HEK293 (cell line): ENCODE data around the gene ALDH2.

Experiments used
- YY1 ChIP-seq: fragments of 450-650 bp; formaldehyde crosslinking; IDR thresholded peaks from 2 replicates; pipeline ENCODE4 v1.5.1; 2018; ENCODE audit warnings: missing biosample characterization, missing genetic modification characterization
- ZNF529 ChIP-seq: fragments of 450-650 bp; formaldehyde crosslinking; IDR thresholded peaks from 2 replicates; pipeline ENCODE4 v1.5.1; 2017; ENCODE audit warnings: missing genetic modification characterization, missing biosample characterization; ENCODE audit not compliant: insufficient replicate concordance
- ZSCAN30 ChIP-seq: fragments of 450-650 bp; IDR thresholded peaks from 2 replicates; pipeline ENCODE4 v1.5.1; 2018; ENCODE audit warnings: missing biosample characterization, mild to moderate bottlenecking, missing genetic modification characterization, moderate library complexity
- TF ChIP-seq, protein P1 (sequence below): fragments of 450-650 bp; formaldehyde crosslinking; IDR thresholded peaks from 2 replicates; pipeline ENCODE4 v1.5.1; 2017; ENCODE audit warnings: missing biosample characterization, missing genetic modification characterization

DNA sequence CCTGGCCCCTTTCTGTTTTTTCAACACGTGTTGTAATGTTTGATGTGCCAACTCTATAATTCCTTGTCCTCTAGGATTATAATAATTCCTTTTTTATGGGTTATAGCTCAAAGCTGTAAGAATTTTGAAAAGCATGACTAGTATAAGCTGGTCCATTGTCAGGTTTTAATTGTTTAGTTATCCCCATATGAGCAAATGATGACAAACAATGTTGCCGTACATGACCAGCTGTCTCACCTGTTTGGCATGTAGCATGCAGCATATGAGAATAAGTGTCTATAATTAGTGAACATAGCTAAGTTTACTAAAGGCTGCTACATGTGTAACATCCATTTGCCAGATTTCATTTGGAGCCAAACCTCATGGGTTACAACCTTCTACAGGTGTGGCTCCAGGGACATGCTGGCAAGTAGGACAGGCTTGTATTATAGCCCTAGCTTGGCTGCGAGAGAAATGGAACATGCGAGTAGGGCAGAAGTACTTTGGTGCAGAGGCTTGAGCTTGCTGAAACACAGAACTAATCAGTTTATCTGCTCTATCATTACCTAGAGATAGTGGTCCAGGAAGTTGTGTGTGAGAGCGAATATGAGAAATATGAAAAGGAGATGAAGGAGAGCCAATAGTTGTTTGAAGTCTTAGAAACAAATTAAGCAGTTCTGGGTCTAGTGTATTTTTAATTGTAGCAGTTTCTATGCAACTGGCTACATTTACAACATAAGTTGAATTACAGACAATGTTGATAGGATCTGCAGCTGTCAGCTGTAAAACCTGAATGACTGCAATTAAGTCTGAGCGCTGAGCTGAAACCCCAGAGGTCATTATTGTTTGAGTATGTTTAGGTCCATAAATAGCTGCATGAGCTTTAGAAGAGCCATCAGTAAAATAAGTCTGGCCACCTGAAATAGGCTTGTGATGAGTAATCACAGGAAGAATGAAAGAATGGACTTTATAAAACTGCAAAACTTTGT lies 52.7 kb downstream of the ALDH2 start:
- TF ChIP-seq, protein P1, sequence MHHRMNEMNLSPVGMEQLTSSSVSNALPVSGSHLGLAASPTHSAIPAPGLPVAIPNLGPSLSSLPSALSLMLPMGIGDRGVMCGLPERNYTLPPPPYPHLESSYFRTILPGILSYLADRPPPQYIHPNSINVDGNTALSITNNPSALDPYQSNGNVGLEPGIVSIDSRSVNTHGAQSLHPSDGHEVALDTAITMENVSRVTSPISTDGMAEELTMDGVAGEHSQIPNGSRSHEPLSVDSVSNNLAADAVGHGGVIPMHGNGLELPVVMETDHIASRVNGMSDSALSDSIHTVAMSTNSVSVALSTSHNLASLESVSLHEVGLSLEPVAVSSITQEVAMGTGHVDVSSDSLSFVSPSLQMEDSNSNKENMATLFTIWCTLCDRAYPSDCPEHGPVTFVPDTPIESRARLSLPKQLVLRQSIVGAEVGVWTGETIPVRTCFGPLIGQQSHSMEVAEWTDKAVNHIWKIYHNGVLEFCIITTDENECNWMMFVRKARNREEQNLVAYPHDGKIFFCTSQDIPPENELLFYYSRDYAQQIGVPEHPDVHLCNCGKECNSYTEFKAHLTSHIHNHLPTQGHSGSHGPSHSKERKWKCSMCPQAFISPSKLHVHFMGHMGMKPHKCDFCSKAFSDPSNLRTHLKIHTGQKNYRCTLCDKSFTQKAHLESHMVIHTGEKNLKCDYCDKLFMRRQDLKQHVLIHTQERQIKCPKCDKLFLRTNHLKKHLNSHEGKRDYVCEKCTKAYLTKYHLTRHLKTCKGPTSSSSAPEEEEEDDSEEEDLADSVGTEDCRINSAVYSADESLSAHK = peak; percentile 79
- TF ChIP-seq ZSCAN30 (tag by site-specific recombination) (peak; percentile 96), YY1 (tag by site-specific recombination) (no peak), ZNF529 (tag by site-specific recombination) (no peak)
